AG09309 (cell line): ENCODE measurements around the gene TGFA.
"Not testable (repeated sequence)": the region's sequence is repeated elsewhere in the genome, so short reads cannot be mapped to it uniquely, and the experiment has no call there.

Experiments
- DNase-seq: peaks from one replicate; pipeline ENCODE4 v3.0.0-alpha.2; 2010; ENCODE audit warnings: low read depth
- H3K4me3 ChIP-seq: 2 replicates; pipeline ENCODE4 v1.5.1; 2011; ENCODE audit warnings: mild to moderate bottlenecking, low read depth, low read length, moderate library complexity; ENCODE audit not compliant: control insufficient read depth
- TF ChIP-seq, protein P1 (sequence below): IDR thresholded peaks from 2 replicates; pipeline ENCODE4 v1.5.1; 2011; ENCODE audit warnings: mild to moderate bottlenecking, low read depth, low read length, inconsistent platforms; ENCODE audit not compliant: insufficient read depth, control insufficient read depth; ENCODE audit errors: missing control alignments

TGFA gene

GRCh38 chr2:70467831-70468779 is 85.5 kb downstream of the TGFA start:
- TF ChIP-seq, protein P1, sequence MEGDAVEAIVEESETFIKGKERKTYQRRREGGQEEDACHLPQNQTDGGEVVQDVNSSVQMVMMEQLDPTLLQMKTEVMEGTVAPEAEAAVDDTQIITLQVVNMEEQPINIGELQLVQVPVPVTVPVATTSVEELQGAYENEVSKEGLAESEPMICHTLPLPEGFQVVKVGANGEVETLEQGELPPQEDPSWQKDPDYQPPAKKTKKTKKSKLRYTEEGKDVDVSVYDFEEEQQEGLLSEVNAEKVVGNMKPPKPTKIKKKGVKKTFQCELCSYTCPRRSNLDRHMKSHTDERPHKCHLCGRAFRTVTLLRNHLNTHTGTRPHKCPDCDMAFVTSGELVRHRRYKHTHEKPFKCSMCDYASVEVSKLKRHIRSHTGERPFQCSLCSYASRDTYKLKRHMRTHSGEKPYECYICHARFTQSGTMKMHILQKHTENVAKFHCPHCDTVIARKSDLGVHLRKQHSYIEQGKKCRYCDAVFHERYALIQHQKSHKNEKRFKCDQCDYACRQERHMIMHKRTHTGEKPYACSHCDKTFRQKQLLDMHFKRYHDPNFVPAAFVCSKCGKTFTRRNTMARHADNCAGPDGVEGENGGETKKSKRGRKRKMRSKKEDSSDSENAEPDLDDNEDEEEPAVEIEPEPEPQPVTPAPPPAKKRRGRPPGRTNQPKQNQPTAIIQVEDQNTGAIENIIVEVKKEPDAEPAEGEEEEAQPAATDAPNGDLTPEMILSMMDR, result no peak
- H3K4me3 ChIP-seq, result no peak overlapping the region
- no peak for DNase-seq

DNA sequence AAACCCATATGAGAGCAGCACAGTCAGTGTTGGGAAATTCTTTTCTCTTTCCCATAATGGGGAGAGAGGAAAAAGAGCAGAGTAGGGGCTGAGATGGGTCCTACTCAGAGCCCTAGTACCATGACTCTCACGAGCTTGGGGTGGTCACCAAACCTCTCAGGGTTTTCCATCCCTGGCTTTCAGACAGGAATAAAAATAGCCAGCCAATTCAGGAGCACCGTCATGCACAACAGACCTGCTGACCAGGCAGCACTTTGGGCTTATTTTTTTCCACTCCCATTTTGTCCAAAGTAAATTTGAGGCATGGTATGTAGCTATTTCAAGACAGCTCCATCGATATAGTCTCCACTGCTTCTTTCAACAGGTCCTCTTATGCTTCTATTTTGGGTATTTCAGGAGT is 86.4 kb downstream of the TGFA start:
- H3K4me3 ChIP-seq, result no peak overlapping the region
- DNase-seq, result no peak
- TF ChIP-seq, protein P1, result no peak

- DNase-seq, H3K4me3 ChIP-seq: not testable (repeated sequence)
These were observed 87.0 kb downstream of the TGFA start for GRCh38 chr2:70466647-70467046.

- TF ChIP-seq, protein P1, result no peak
- H3K4me3 ChIP-seq, result no peak overlapping the region
- DNase-seq, result no peak
These were observed 89.6 kb downstream of the TGFA start for GRCh38 chr2:70463997-70464396.

DNA sequence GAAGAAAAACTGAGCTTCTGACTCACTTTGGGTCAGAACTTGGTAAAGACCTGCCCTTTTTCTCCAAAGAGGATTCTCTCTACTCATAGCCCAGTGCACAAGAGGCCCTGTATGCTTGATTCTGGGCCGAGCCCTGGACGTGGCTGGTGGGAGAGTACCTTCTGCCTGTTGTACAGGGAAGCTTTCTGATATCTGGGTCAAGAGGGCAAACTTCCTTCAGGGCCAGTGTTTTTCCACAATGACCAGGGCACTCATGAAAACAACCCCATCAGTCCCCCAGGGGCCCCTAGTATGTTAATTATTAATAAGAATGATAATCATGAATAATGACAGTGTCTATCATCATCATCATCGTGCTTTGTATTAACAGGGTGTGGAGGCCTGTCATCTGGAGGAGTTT is 90.0 kb downstream of the TGFA start:
- H3K4me3 ChIP-seq, result no peak overlapping the region
- TF ChIP-seq, protein P1, result no peak
- no peak for DNase-seq

GRCh38 chr2:70461981-70462876 is 91.4 kb downstream of the TGFA start:
- H3K4me3 ChIP-seq, result no peak overlapping the region
- no peak for DNase-seq
- TF ChIP-seq, protein P1, result no peak
